NCI-H2227 (cell line): ENCODE measurements around the gene HMX2.

Experiments used
- DNase-seq: peaks from one replicate; lab custom pipeline; 2025; ENCODE audit not compliant: unreplicated experiment; lab: John Stamatoyannopoulos, UW

The HMX2 gene

DNA sequence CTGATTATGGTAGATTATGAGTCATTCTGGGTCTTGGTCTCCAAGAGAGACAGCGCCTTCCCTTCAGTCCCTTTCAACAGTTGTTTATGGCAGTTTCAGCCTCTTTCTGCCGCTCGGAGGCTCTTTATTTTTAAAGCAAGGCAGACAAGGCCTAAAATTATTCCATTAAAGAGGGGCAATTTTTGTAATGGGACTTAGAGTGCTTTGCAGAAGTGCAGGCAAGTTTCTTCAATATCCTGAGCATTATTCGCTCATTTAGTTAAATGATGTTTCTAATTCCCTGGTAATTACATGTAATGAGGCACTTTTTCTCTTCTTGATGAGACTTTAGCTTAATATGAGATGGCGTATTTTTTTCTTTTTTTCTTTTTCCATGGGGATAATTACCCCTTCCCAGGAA, 39.8 kb downstream of the HMX2 start:
- DNase-seq, result no peak

DNA sequence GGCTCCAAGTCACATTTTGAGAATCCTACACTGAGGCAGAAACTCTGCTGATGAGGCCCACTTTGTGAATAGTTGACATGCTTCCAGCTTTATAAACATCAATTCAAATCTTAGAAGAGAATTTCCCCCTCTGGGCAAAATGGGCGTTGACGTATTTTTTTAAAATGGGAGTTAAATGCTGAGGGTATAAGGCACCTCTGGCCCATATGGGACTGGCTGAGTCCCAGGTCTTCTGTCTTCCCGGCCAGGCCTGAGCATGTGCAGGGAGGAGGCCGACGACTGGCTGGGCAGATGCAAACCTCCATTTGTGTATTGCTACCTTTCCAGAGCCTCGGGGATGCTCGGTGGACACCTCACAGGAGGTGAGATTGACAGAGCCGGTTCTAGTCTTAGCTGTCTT, 44.0 kb downstream of the HMX2 start:
- no peak for DNase-seq

DNA sequence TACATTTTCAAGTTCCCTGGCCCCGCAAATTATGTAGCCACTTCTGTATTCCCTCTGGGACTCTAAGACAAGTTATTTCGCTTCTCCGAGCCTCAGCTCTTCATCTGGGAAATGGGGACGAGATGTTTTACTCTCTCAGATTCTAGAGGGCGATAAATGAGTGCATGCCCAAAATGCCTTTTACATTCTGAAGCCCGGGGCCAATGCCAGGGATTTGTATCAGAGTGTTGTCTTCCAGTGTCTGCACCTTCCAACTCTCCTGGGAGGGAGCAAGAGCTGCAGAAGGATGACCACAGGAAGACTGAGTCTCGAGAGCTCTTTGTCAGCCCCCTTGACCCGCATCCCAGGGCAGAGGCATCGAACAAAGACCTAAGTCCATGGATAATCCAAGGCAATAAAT, 46.1 kb downstream of the HMX2 start:
- DNase-seq, result no peak
